ENCODE results near the gene HPSE2.

- TF ChIP-seq POLR2AphosphoS5 (IDR thresholded peaks at IDR 0.05; ENCODE audit: low read depth, low read length) (no peak), TAF1 (IDR thresholded peaks at IDR 0.05; ENCODE audit: low read depth, low read length) (no peak), POLR2A (IDR thresholded peaks at IDR 0.05; ENCODE audit: low read depth, low read length) (no peak), SPI1 (IDR thresholded peaks at IDR 0.05; ENCODE audit: low read depth, low read length) (no peak), PAX5 (IDR thresholded peaks at IDR 0.05; ENCODE audit: insufficient read depth, low read length, severe bottlenecking) (no peak)
Measured at GRCh38 chr10:98673171-98673782, 562.4 kb downstream of the HPSE2 start.

Data from GM12891 (cell line).